CD14-positive monocyte (primary cell): Measurements from ENCODE around the gene FEM1C. TPM values are rescaled to one million over a fixed set of nuclear protein-coding genes. Genes with fewer than 3 reads are reported as not detected.

Experiments used
- DNase-seq, 3 donors: peaks; one replicate each; pipeline ENCODE4 v3.0.0-alpha.2; 2011 to 2022
- H2AFZ ChIP-seq: 2 replicates; pipeline ENCODE4 v1.6.0; 2012; ENCODE audit warnings: mild to moderate bottlenecking, low read depth, low read length, inconsistent platforms; ENCODE audit not compliant: insufficient read depth, poor library complexity, severe bottlenecking
- H3K27ac ChIP-seq, 2 donors: 1 replicate in 1 of 2; 2 replicates in 1 of 2; pipeline ENCODE4 v1.5.1; 2012 to 2013; ENCODE audit warnings: low read length in 2 of 2, control low read depth in 1 of 2, inconsistent platforms in 1 of 2, low read depth in 1 of 2, mild to moderate bottlenecking in 1 of 2
- H3K27me3 ChIP-seq, 2 donors: one replicate each; pipeline versions ENCODE4 v1.6.0 to v1.6.1; 2011 to 2013; ENCODE audit warnings: low read length in 2 of 2; ENCODE audit not compliant: control insufficient read depth in 2 of 2, insufficient read depth in 2 of 2
- H3K36me3 ChIP-seq, 2 donors: replicated peaks in 1 of 2; 1 replicate in 1 of 2; 2 replicates in 1 of 2; pipeline versions ENCODE4 v1.5.1 to v1.6.1; 2012 to 2013; ENCODE audit warnings: low read length in 2 of 2, control low read depth in 1 of 2, inconsistent platforms in 1 of 2, mild to moderate bottlenecking in 1 of 2; ENCODE audit not compliant: insufficient read depth in 2 of 2, control insufficient read depth in 1 of 2
- H3K4me1 ChIP-seq, 2 donors: 1 replicate in 1 of 2; 2 replicates in 1 of 2; pipeline versions ENCODE4 v1.5.1 to v1.6.1; 2012 to 2013; ENCODE audit warnings: low read length in 2 of 2, control low read depth in 1 of 2, inconsistent platforms in 1 of 2, mild to moderate bottlenecking in 1 of 2, moderate library complexity in 1 of 2; ENCODE audit not compliant: insufficient read depth in 2 of 2, control insufficient read depth in 1 of 2
- H3K4me2 ChIP-seq: replicated peaks from 2 replicates; pipeline ENCODE3; 2012; ENCODE audit warnings: low read length, moderate library complexity, mild to moderate bottlenecking; ENCODE audit not compliant: poor library complexity, severe bottlenecking; ENCODE audit errors: extremely low read depth
- H3K4me3 ChIP-seq, 3 experiments: fragments of 200-600 bp in 1 of 3; sonication (generic) in 1 of 3; replicated peaks in 1 of 3; 1 replicate in 2 of 3; 2 replicates in 1 of 3; pipeline ENCODE4 v1.5.1; 2011 to 2013; ENCODE audit warnings: low read length in 3 of 3, mild to moderate bottlenecking in 3 of 3, control low read depth in 2 of 3, low read depth in 2 of 3, inconsistent platforms in 1 of 3, moderate library complexity in 1 of 3
- H3K79me2 ChIP-seq: 2 replicates; pipeline ENCODE4 v1.6.0; 2012; ENCODE audit warnings: mild to moderate bottlenecking, control low read depth, inconsistent platforms, low read length, moderate library complexity; ENCODE audit not compliant: insufficient read depth
- H3K9ac ChIP-seq: 2 replicates; pipeline ENCODE4 v1.6.0; 2017; ENCODE audit warnings: low read length, mild to moderate bottlenecking; ENCODE audit not compliant: insufficient read depth, poor library complexity, severe bottlenecking
- H3K9me3 ChIP-seq, 2 donors: replicated peaks in 1 of 2; 1 replicate in 1 of 2; 2 replicates in 1 of 2; pipeline versions ENCODE4 v1.5.1 to v1.6.1; 2012 to 2013; ENCODE audit warnings: low read length in 2 of 2, control low read depth in 1 of 2; ENCODE audit not compliant: control insufficient read depth in 1 of 2, insufficient read depth in 1 of 2
- H4K20me1 ChIP-seq: 2 replicates; pipeline ENCODE4 v1.6.0; 2012; ENCODE audit warnings: mild to moderate bottlenecking, low read length, control low read depth, moderate library complexity; ENCODE audit not compliant: insufficient read depth
- H3K27ac Mint-ChIP-seq, 7 donors: one replicate each; pipeline ENCODE4 v1.8.0; 2020; ENCODE audit warnings: mild to moderate bottlenecking in 7 of 7, mixed read lengths in 7 of 7, moderate library complexity in 6 of 7, inconsistent platforms in 2 of 7
- H3K27me3 Mint-ChIP-seq, 3 donors: one replicate each; pipeline ENCODE4 v1.8.0; 2021 to 2022; ENCODE audit warnings: low read depth in 3 of 3, mild to moderate bottlenecking in 3 of 3, mixed read lengths in 3 of 3, moderate library complexity in 3 of 3, inconsistent platforms in 1 of 3
- H3K36me3 Mint-ChIP-seq, 2 donors: one replicate each; pipeline ENCODE4 v1.8.0; 2020; ENCODE audit warnings: mixed read lengths in 2 of 2, inconsistent platforms in 1 of 2, mild to moderate bottlenecking in 1 of 2
- H3K4me1 Mint-ChIP-seq: one replicate; pipeline ENCODE4 v1.8.0; 2020; ENCODE audit warnings: mild to moderate bottlenecking, mixed read lengths
- H3K4me3 Mint-ChIP-seq, 2 donors: one replicate each; pipeline ENCODE4 v1.8.0; 2020; ENCODE audit warnings: mild to moderate bottlenecking in 2 of 2, mixed read lengths in 2 of 2, moderate library complexity in 1 of 2
- H3K9me3 Mint-ChIP-seq, 7 donors: one replicate each; pipeline ENCODE4 v1.8.0; 2020 to 2022; ENCODE audit warnings: mixed read lengths in 7 of 7, mild to moderate bottlenecking in 6 of 7, moderate library complexity in 6 of 7, inconsistent platforms in 2 of 7
- CTCF ChIP-seq: fragments of 200-600 bp; IDR thresholded peaks from one replicate; pipeline ENCODE4 v1.8.0; 2022; ENCODE audit warnings: antibody characterized with exemption, mild to moderate bottlenecking
- WGBS: methylation state at CpG from one replicate; pipeline ENCODE4 v1.1.5; 2013; ENCODE audit warnings: missing lambda C conversion rate; ENCODE audit not compliant: insufficient coverage; 5-methylcytosine and 5-hydroxymethylcytosine counted together
- intact Hi-C, 2 donors: fragments of 100-400 bp; cut with micrococcal nuclease; formaldehyde crosslinking; loops; one replicate each; pipeline versions ENCODE4 v1.15.0 to v1.15.1; 2023
- polyA plus RNA-seq, 3 donors: library from polyadenylated mRNA; depleted of rRNA in 1 of 3; unstranded in 2 of 3; stranded (reverse) in 1 of 3; fragments of 300-500 nt in 2 of 3; fragments of >200 nt in 1 of 3; fragmentation: Illumina TruSeq in 2 of 3; gene quantifications; 1 replicate in 2 of 3; 2 replicates in 1 of 3; pipeline ENCODE4 v1.2.3, GENCODE V29; 2012 to 2021

The FEM1C gene
- polyA plus RNA-seq, 3 donors, result 2.5 to 18.2 (median 2.6) TPM

- no peak overlapping the region for H3K4me3 Mint-ChIP-seq
- DNase-seq, result no peak
- H4K20me1 ChIP-seq, result peaks cover 75% of the 10 kb centered on the region
- peaks cover 31 to 35% of the 10 kb centered on the region in 2 donors for H3K36me3 Mint-ChIP-seq
- no peaks in the 10 kb centered on the region for H3K27me3 ChIP-seq
- H3K36me3 ChIP-seq, result peaks cover 8 to 30% of the 10 kb centered on the region in 2 donors
- no peaks in the 10 kb centered on the region for H3K9me3 ChIP-seq
- intact Hi-C loops, result no loop called here
- H3K4me1 Mint-ChIP-seq, result peaks cover 8% of the 10 kb centered on the region
- no peak overlapping the region for H3K4me2 ChIP-seq
- no CpG with 5 or more reads among the region's 6 CpGs for WGBS
- H3K27me3 Mint-ChIP-seq, result peaks cover 0 to 2% (median 0%) of the 10 kb centered on the region in 3 donors
- H3K9ac ChIP-seq, result no peak overlapping the region
- no peak overlapping the region for H3K4me3 ChIP-seq
- no peaks in the 10 kb centered on the region for H3K4me1 ChIP-seq
- H3K79me2 ChIP-seq, result peaks cover 6% of the 10 kb centered on the region
- H3K9me3 Mint-ChIP-seq, result peaks cover 0 to 7% (median 3%) of the 10 kb centered on the region in 7 donors
- H3K27ac ChIP-seq, result no peak overlapping the region
- H2AFZ ChIP-seq, result no peak overlapping the region
- TF ChIP-seq CTCF, result no peak
- peak overlapping the region in 1 of 7 donors; percentile 27 for H3K27ac Mint-ChIP-seq
These were observed 33.2 kb upstream of the FEM1C start for GRCh38 chr5:115577741-115578140.

GRCh38 chr5:115577329-115577728, 32.8 kb upstream of the FEM1C start:
- intact Hi-C loops, result no loop called here
- peak in 2 of 3 donors; percentile 13 to 20 for DNase-seq
- peaks cover 0 to 2% (median 0%) of the 10 kb centered on the region in 3 donors for H3K27me3 Mint-ChIP-seq
- peaks cover 8 to 30% of the 10 kb centered on the region in 2 donors for H3K36me3 ChIP-seq
- peaks cover 31 to 35% of the 10 kb centered on the region in 2 donors for H3K36me3 Mint-ChIP-seq
- H4K20me1 ChIP-seq, result peaks cover 71% of the 10 kb centered on the region
- peaks cover 0 to 7% (median 3%) of the 10 kb centered on the region in 7 donors for H3K9me3 Mint-ChIP-seq
- no peak overlapping the region for H3K4me3 Mint-ChIP-seq
- no peak overlapping the region for H3K4me2 ChIP-seq
- H3K4me1 ChIP-seq, result no peaks in the 10 kb centered on the region
- H3K9me3 ChIP-seq, result no peaks in the 10 kb centered on the region
- TF ChIP-seq CTCF, result no peak
- H2AFZ ChIP-seq, result no peak overlapping the region
- H3K27ac Mint-ChIP-seq, result peak overlapping the region in 1 of 7 donors; percentile 62
- H3K4me1 Mint-ChIP-seq, result peaks cover 8% of the 10 kb centered on the region
- H3K79me2 ChIP-seq, result peaks cover 2% of the 10 kb centered on the region
- no peak overlapping the region for H3K4me3 ChIP-seq
- H3K27me3 ChIP-seq, result no peaks in the 10 kb centered on the region
- H3K9ac ChIP-seq, result no peak overlapping the region
- no CpG with 5 or more reads among the region's 2 CpGs for WGBS
- H3K27ac ChIP-seq, result no peak overlapping the region
